H1 (cell line): ENCODE measurements around the gene ARHGAP28. TPM values are rescaled to one million over a fixed set of nuclear protein-coding genes. Genes with fewer than 3 reads are reported as not detected.

Experiments
- CTCF ChIA-PET: fragments of 300-600 bp; sonication (Branson Sonifier 250); formaldehyde crosslinking; loops from one replicate; lab custom pipeline; 2021; ENCODE audit not compliant: partially characterized antibody; lab: Charles Lee
- POLR2A ChIA-PET: fragments of 300-600 bp; sonication (Branson Sonifier 250); formaldehyde crosslinking; loops from one replicate; lab custom pipeline; 2021; ENCODE audit warnings: inconsistent platforms; ENCODE audit not compliant: partially characterized antibody; lab: Charles Lee
- DNase-seq, 2 experiments: peaks; one replicate each; pipeline versions ENCODE4 v3.0.0 to v3.0.0-alpha.2; 2010 to 2022; ENCODE audit warnings: low spot score in 2 of 2, low read depth in 1 of 2, mixed read lengths in 1 of 2
- FAIRE-seq: peaks from 2 replicates; lab custom pipeline; 2011; peaks lifted over from hg19 to GRCh38; lab: Jason Lieb, UNC
- H2AFZ ChIP-seq: 2 replicates; pipeline ENCODE4 v1.8.1; 2012; ENCODE audit warnings: low read length, inconsistent platforms
- H2AK5ac ChIP-seq: 2 replicates; pipeline ENCODE4 v1.6.1; 2013; ENCODE audit warnings: low read depth, low read length
- H2BK120ac ChIP-seq: replicated peaks from 2 replicates; pipeline ENCODE3; 2013; ENCODE audit warnings: low read depth, low read length, inconsistent platforms
- H2BK12ac ChIP-seq: 2 replicates; pipeline ENCODE4 v1.6.1; 2013; ENCODE audit warnings: low read depth, low read length
- H2BK15ac ChIP-seq: 2 replicates; pipeline ENCODE4 v1.6.1; 2013; ENCODE audit warnings: low read length
- H2BK20ac ChIP-seq: 2 replicates; pipeline ENCODE4 v1.6.1; 2013; ENCODE audit warnings: low read length
- H2BK5ac ChIP-seq: 2 replicates; pipeline ENCODE4 v1.6.1; 2013; ENCODE audit warnings: low read depth, low read length
- H3K14ac ChIP-seq: 2 replicates; pipeline ENCODE4 v1.6.1; 2013; ENCODE audit warnings: inconsistent platforms; ENCODE audit not compliant: insufficient read length
- H3K18ac ChIP-seq: 2 replicates; pipeline ENCODE4 v1.6.1; 2013; ENCODE audit warnings: low read length; ENCODE audit errors: extremely low read depth
- H3K23ac ChIP-seq: 2 replicates; pipeline ENCODE4 v1.6.1; 2013; ENCODE audit warnings: inconsistent platforms; ENCODE audit not compliant: insufficient read length
- H3K23me2 ChIP-seq: 2 replicates; pipeline ENCODE4 v1.6.1; 2013; ENCODE audit warnings: low read depth, low read length
- H3K27ac ChIP-seq: 2 replicates; pipeline ENCODE4 v1.6.1; 2011; ENCODE audit warnings: low read depth, low read length, inconsistent platforms
- H3K27me3 ChIP-seq, 4 experiments: replicated peaks in 1 of 4; 1 replicate in 1 of 4; 2 replicates in 3 of 4; pipeline versions ENCODE4 v1.6.1 to v1.8.1; 2011 to 2013; ENCODE audit warnings: low read length in 3 of 4, mild to moderate bottlenecking in 3 of 4, inconsistent platforms in 2 of 4, mixed read lengths in 2 of 4, moderate library complexity in 1 of 4; ENCODE audit not compliant: control insufficient read depth in 3 of 4, insufficient read depth in 3 of 4; ENCODE audit errors: extremely low read depth in 1 of 4
- H3K36me3 ChIP-seq, 4 experiments: 2 replicates each; pipeline versions ENCODE4 v1.6.1 to v1.8.1; 2011 to 2013; ENCODE audit warnings: mild to moderate bottlenecking in 4 of 4, low read length in 3 of 4, moderate library complexity in 2 of 4, control low read depth in 1 of 4, inconsistent platforms in 1 of 4; ENCODE audit not compliant: insufficient read depth in 4 of 4, control insufficient read depth in 2 of 4
- H3K4ac ChIP-seq: replicated peaks from 2 replicates; pipeline ENCODE3; 2013; ENCODE audit warnings: low read length, low read depth, mixed read lengths, inconsistent platforms; ENCODE audit not compliant: insufficient read length
- H3K4me1 ChIP-seq, 4 experiments: replicated peaks in 1 of 4; 1 replicate in 1 of 4; 2 replicates in 3 of 4; pipeline versions ENCODE4 v1.6.1 to v1.8.1; 2011 to 2013; ENCODE audit warnings: low read length in 3 of 4, inconsistent platforms in 2 of 4, mixed read lengths in 1 of 4; ENCODE audit not compliant: insufficient read depth in 4 of 4, control insufficient read depth in 3 of 4
- H3K4me2 ChIP-seq, 2 experiments: 2 replicates each; pipeline versions ENCODE4 v1.6.1 to v1.8.1; 2011 to 2013; ENCODE audit warnings: low read depth in 2 of 2, low read length in 2 of 2, control low read depth in 1 of 2, inconsistent platforms in 1 of 2, mild to moderate bottlenecking in 1 of 2; ENCODE audit not compliant: insufficient read depth in 1 of 2
- H3K4me3 ChIP-seq, 4 experiments: fragments of 200-600, 300-600 bp in 1 of 4; sonication (generic), shearing (Covaris generic), sonication (Bioruptor Twin) in 1 of 4; 2 replicates each; pipeline versions ENCODE4 v1.5.1 to v1.8.1; 2011 to 2016; ENCODE audit warnings: low read length in 4 of 4, low read depth in 3 of 4, control low read depth in 2 of 4, inconsistent platforms in 2 of 4, mild to moderate bottlenecking in 2 of 4, mixed read lengths in 1 of 4, moderate library complexity in 1 of 4; ENCODE audit not compliant: insufficient read depth in 2 of 4; ENCODE audit errors: extremely low read depth in 1 of 4
- H3K56ac ChIP-seq: replicated peaks from 2 replicates; pipeline ENCODE3; 2013; ENCODE audit warnings: low read depth, mild to moderate bottlenecking, mixed read lengths, low read length, inconsistent platforms; ENCODE audit not compliant: insufficient read length
- H3K79me1 ChIP-seq: 2 replicates; pipeline ENCODE4 v1.6.1; 2013; ENCODE audit warnings: low read depth, low read length, control low read depth
- H3K79me2 ChIP-seq, 2 experiments: 2 replicates each; pipeline versions ENCODE4 v1.6.1 to v1.8.1; 2012 to 2013; ENCODE audit warnings: low read length in 2 of 2, mild to moderate bottlenecking in 2 of 2, inconsistent platforms in 1 of 2; ENCODE audit not compliant: insufficient read depth in 2 of 2, control insufficient read depth in 1 of 2
- H3K9ac ChIP-seq, 4 experiments: replicated peaks in 1 of 4; 1 replicate in 1 of 4; 2 replicates in 3 of 4; pipeline versions ENCODE4 v1.6.1 to v1.8.1; 2011 to 2013; ENCODE audit warnings: low read depth in 3 of 4, low read length in 3 of 4, control low read depth in 2 of 4, mild to moderate bottlenecking in 2 of 4, moderate library complexity in 2 of 4, inconsistent platforms in 1 of 4; ENCODE audit errors: extremely low read depth in 1 of 4
- H3K9me3 ChIP-seq, 2 experiments: 2 replicates each; pipeline versions ENCODE4 v1.6.1 to v1.8.1; 2012 to 2013; ENCODE audit warnings: mild to moderate bottlenecking in 2 of 2, moderate library complexity in 2 of 2, control low read depth in 1 of 2, inconsistent platforms in 1 of 2, low read depth in 1 of 2, low read length in 1 of 2, mixed read lengths in 1 of 2; ENCODE audit not compliant: insufficient read depth in 2 of 2
- H4K20me1 ChIP-seq, 2 experiments: replicated peaks in 1 of 2; 2 replicates each; pipeline versions ENCODE3 to v1.8.1; 2011 to 2013; ENCODE audit warnings: inconsistent platforms in 2 of 2, low read length in 2 of 2, mild to moderate bottlenecking in 1 of 2; ENCODE audit not compliant: insufficient read depth in 2 of 2, control insufficient read depth in 1 of 2
- H4K5ac ChIP-seq: 2 replicates; pipeline ENCODE4 v1.6.1; 2013; ENCODE audit warnings: low read length, low read depth, mixed read lengths, inconsistent platforms; ENCODE audit not compliant: insufficient read length
- H4K8ac ChIP-seq: 2 replicates; pipeline ENCODE4 v1.8.0; 2013; ENCODE audit warnings: mild to moderate bottlenecking, moderate library complexity, low read length, inconsistent platforms; ENCODE audit not compliant: insufficient read depth; ENCODE audit errors: extremely low read depth
- H4K91ac ChIP-seq: replicated peaks from 2 replicates; pipeline ENCODE3; 2013; ENCODE audit warnings: low read length, mixed read lengths, inconsistent platforms; ENCODE audit not compliant: insufficient read length
- CHD1 ChIP-seq: IDR thresholded peaks from 2 replicates; pipeline ENCODE4 v1.6.1; 2012; ENCODE audit warnings: low read depth, low read length, improper control_type of control experiment
- SP2 ChIP-seq: IDR thresholded peaks from 2 replicates; pipeline ENCODE4 v1.6.1; 2012; ENCODE audit warnings: mild to moderate bottlenecking, low read length, inconsistent platforms
- WGBS, 2 experiments: shearing (Covaris generic) in 1 of 2; methylation state at CpG; one replicate each; pipeline versions ENCODE4 v1.1.6 to v1.1.7; 2013 to 2015; ENCODE audit warnings: low lambda C conversion rate in 2 of 2, mixed read lengths in 2 of 2, inconsistent platforms in 1 of 2, low coverage in 1 of 2, missing lambda C conversion rate in 1 of 2; ENCODE audit not compliant: insufficient replicate concordance in 2 of 2, insufficient coverage in 1 of 2, insufficient read length in 1 of 2; ENCODE audit errors: extremely low coverage in 1 of 2, missing lambda C conversion rate in 1 of 2; 5-methylcytosine and 5-hydroxymethylcytosine counted together
- polyA plus RNA-seq, 7 experiments: library from polyadenylated mRNA; depleted of rRNA in 3 of 7; stranded (reverse) in 5 of 7; unstranded in 2 of 7; fragments of >200 nt in 5 of 7; fragments of 200-250 nt in 2 of 7; gene quantifications; 1 replicate in 5 of 7; 2 replicates in 1 of 7; 4 replicates in 1 of 7; pipeline versions ENCODE4 v1.2.1 to v1.2.3, GENCODE V29; 2011 to 2013; ENCODE audit warnings: missing spikeins in 2 of 7, mixed read lengths in 2 of 7
- total RNA-seq: library from RNA; stranded (reverse); fragmentation: NEBNext Ultra II Directional; extraction: Animal tissue kit (Norgen Biotek cat#: 25700); gene quantifications from 2 replicates; pipeline ENCODE4 v1.2.1, GENCODE V29; 2021

Gene ARHGAP28
- total and polyA plus RNA-seq, 2 of the 8 experiments (the other 6 are each of a cell fraction or from before 2014, with no cell fraction given), result 2.9 to 14.4 TPM

DNA sequence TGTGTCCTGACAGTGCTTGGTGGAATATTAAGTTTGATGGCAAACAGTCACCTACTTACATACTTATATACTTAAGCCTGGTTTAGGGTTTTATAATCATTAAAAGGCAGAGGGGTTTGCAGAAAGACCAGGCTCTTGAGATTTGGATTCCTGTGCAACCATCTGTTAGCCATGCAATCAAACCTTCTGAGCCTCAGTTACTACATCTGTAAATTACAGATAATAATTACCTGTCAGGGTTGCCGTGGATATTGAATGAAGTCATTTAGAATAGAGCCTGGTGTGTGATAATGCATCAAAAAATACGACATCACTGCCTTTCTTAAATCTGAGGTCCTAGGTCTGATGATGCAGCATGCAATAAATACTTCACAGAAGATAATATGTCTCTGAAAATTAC is 152.9 kb downstream of the ARHGAP28 start:
- Histone ChIP-seq H2AK5ac (no peak overlapping the region), H2AFZ (no peak overlapping the region), H4K91ac (no peak overlapping the region), H2BK120ac (no peak overlapping the region), H4K8ac (no peak overlapping the region), H3K23ac (no peak overlapping the region), H3K27me3 (no peaks in the 10 kb centered on the region), H3K4me3 (no peak overlapping the region), H3K9me3 (no peaks in the 10 kb centered on the region; a peak in 1 of 4 replicates), H3K27ac (no peak overlapping the region), H3K56ac (no peak overlapping the region), H3K36me3 (peaks cover 0 to 3% (median 0%) of the 10 kb centered on the region in 4 experiments; a peak in 1 of 8 replicates), H4K20me1 (no peaks in the 10 kb centered on the region), H2BK12ac (no peak overlapping the region), H3K79me2 (no peaks in the 10 kb centered on the region), H3K4ac (no peak overlapping the region), H3K4me2 (no peak overlapping the region), H3K23me2 (no peaks in the 10 kb centered on the region), H2BK20ac (no peak overlapping the region), H2BK5ac (no peak overlapping the region), H3K9ac (no peak overlapping the region), H3K79me1 (no peaks in the 10 kb centered on the region), H2BK15ac (no peak overlapping the region), H3K4me1 (peaks cover 2 to 21% (median 14%) of the 10 kb centered on the region in 4 experiments), H3K14ac (no peak overlapping the region), H3K18ac (no peak overlapping the region), H4K5ac (no peak overlapping the region)
- FAIRE-seq (no peak), DNase-seq (no peak)
- 89% methylated on average over 2 of the region's 2 CpGs; no CpG with 5 or more reads in 1 of the 2 experiments for WGBS, 2 experiments
- TF ChIP-seq SP2 (no peak), CHD1 (no peak)
- POLR2A ChIA-PET, result no interaction called here
- CTCF ChIA-PET, result no interaction called here
